BJ (cell line): ENCODE results near the gene ASCL5. TPM values are rescaled to one million over a fixed set of nuclear protein-coding genes. Genes with fewer than 3 reads are reported as not detected.

Experiments used
- CTCF ChIA-PET: fragments of 350-600 bp; formaldehyde crosslinking; extraction: SDS; loops from one replicate; lab custom pipeline; 2021; ENCODE audit warnings: antibody characterized with exemption, inconsistent platforms; lab: Yijun Ruan, JAX
- POLR2A ChIA-PET: fragments of 300-600 bp; sonication (Branson Sonifier 250); formaldehyde crosslinking; extraction: SDS; loops from one replicate; lab custom pipeline; 2021; ENCODE audit warnings: antibody characterized with exemption; lab: Charles Lee
- DNase-seq: peaks from one replicate; pipeline ENCODE4 v3.0.0-alpha.2; 2011; ENCODE audit warnings: low read depth
- H3K27me3 ChIP-seq: 2 replicates; pipeline ENCODE4 v1.6.0; 2011; ENCODE audit warnings: low read length; ENCODE audit not compliant: control insufficient read depth, insufficient read depth
- H3K36me3 ChIP-seq: 2 replicates; pipeline ENCODE4 v1.5.1; 2011; ENCODE audit warnings: low read length; ENCODE audit not compliant: control insufficient read depth, insufficient read depth
- H3K4me3 ChIP-seq: 2 replicates; pipeline ENCODE4 v1.5.1; 2011; ENCODE audit warnings: low read depth, mild to moderate bottlenecking, control low read depth, low read length
- CTCF ChIP-seq: IDR thresholded peaks from 2 replicates; pipeline ENCODE4 v1.5.1; 2011; ENCODE audit warnings: low read depth, mild to moderate bottlenecking, control low read depth, inconsistent platforms, low read length, moderate library complexity; ENCODE audit not compliant: insufficient read depth
- polyA plus RNA-seq: library from polyadenylated mRNA; depleted of rRNA; stranded (reverse); fragments of >200 nt; gene quantifications from 2 replicates; pipeline ENCODE4 v1.2.3, GENCODE V29; 2011

Gene ASCL5
- polyA plus RNA-seq, 1 experiment: 0.06 TPM

- TF ChIP-seq CTCF: no peak
- no peak overlapping the region for H3K4me3 ChIP-seq
- POLR2A ChIA-PET: no interaction called here
- CTCF ChIA-PET: interaction anchor here (1.2 to 5.7 kb wide), 3 partner anchors 11 to 22 kb away, joined by 4 to 34 read pairs (median 4); no protein-coding TSS in a partner anchor
- peaks cover 23% of the 10 kb centered on the region for H3K27me3 ChIP-seq
- H3K36me3 ChIP-seq: no peaks in the 10 kb centered on the region
- DNase-seq: no peak
These were observed 29.8 kb downstream of the ASCL5 start for GRCh38 chr1:201096977-201097856.

GRCh38 chr1:201096041-201096461 is 30.9 kb downstream of the ASCL5 start:
- POLR2A ChIA-PET: no interaction called here
- no peaks in the 10 kb centered on the region for H3K36me3 ChIP-seq
- H3K4me3 ChIP-seq: no peak overlapping the region
- no peak for DNase-seq
- H3K27me3 ChIP-seq: peaks cover 25% of the 10 kb centered on the region
- no peak for TF ChIP-seq CTCF
- CTCF ChIA-PET: interaction anchor here (1.2 to 5.7 kb wide), 3 partner anchors 10 to 23 kb away, joined by 4 to 34 read pairs (median 4); no protein-coding TSS in a partner anchor

GRCh38 chr1:201095581-201095980 is 31.4 kb downstream of the ASCL5 start:
- H3K4me3 ChIP-seq: no peak overlapping the region
- ChIA-PET POLR2A (no interaction called here), CTCF (interaction anchor here (5.7 kb wide), 1 partner anchor 9 kb away, joined by 34 read pairs; no protein-coding TSS in a partner anchor)
- DNase-seq: no peak
- no peaks in the 10 kb centered on the region for H3K36me3 ChIP-seq
- no peak for TF ChIP-seq CTCF
- peaks cover 25% of the 10 kb centered on the region for H3K27me3 ChIP-seq

GRCh38 chr1:201094832-201095231 is 32.2 kb downstream of the ASCL5 start:
- no peak for DNase-seq
- TF ChIP-seq CTCF: no peak
- ChIA-PET POLR2A (no interaction called here), CTCF (interaction anchor here (0.7 to 5.7 kb wide), 3 partner anchors 9 to 19 kb away, joined by 3 to 34 read pairs (median 6); no protein-coding TSS in a partner anchor)
- H3K4me3 ChIP-seq: no peak overlapping the region
- no peaks in the 10 kb centered on the region for H3K36me3 ChIP-seq
- peaks cover 19% of the 10 kb centered on the region for H3K27me3 ChIP-seq

GRCh38 chr1:201093962-201094361 is 33.0 kb downstream of the ASCL5 start:
- TF ChIP-seq CTCF: no peak
- no peak for DNase-seq
- H3K36me3 ChIP-seq: no peaks in the 10 kb centered on the region
- ChIA-PET POLR2A (no interaction called here), CTCF (interaction anchor here (0.7 to 1.3 kb wide), 4 partner anchors 9 to 65 kb away, joined by 3 to 6 read pairs (median 4); no protein-coding TSS in a partner anchor)
- peaks cover 17% of the 10 kb centered on the region for H3K27me3 ChIP-seq
- no peak overlapping the region for H3K4me3 ChIP-seq
